Stomach (tissue), 4 donors: ENCODE results near the gene LIPK.

ENCODE experiments used
- CTCF ChIP-seq, 7 experiments: fragments of 450-650 bp in 4 of 7; fragments of 200-600 bp in 3 of 7; sonication (generic) in 3 of 7; IDR thresholded peaks; one replicate each; pipeline ENCODE4 v1.5.1; 2016 to 2019; ENCODE audit warnings: antibody characterized with exemption in 7 of 7, control low read depth in 2 of 7, mild to moderate bottlenecking in 1 of 7
- POLR2A ChIP-seq, 4 donors: fragments of 450-650 bp; IDR thresholded peaks; one replicate each; pipeline ENCODE4 v1.6.1; 2016; ENCODE audit warnings: antibody characterized with exemption in 4 of 4, control low read depth in 2 of 4, mild to moderate bottlenecking in 1 of 4, moderate library complexity in 1 of 4
- POLR2AphosphoS5 ChIP-seq, 3 donors: sonication (generic); formaldehyde crosslinking; IDR thresholded peaks; one replicate each; pipeline ENCODE4 v1.6.1; 2016; ENCODE audit warnings: antibody characterized with exemption in 3 of 3

DNA sequence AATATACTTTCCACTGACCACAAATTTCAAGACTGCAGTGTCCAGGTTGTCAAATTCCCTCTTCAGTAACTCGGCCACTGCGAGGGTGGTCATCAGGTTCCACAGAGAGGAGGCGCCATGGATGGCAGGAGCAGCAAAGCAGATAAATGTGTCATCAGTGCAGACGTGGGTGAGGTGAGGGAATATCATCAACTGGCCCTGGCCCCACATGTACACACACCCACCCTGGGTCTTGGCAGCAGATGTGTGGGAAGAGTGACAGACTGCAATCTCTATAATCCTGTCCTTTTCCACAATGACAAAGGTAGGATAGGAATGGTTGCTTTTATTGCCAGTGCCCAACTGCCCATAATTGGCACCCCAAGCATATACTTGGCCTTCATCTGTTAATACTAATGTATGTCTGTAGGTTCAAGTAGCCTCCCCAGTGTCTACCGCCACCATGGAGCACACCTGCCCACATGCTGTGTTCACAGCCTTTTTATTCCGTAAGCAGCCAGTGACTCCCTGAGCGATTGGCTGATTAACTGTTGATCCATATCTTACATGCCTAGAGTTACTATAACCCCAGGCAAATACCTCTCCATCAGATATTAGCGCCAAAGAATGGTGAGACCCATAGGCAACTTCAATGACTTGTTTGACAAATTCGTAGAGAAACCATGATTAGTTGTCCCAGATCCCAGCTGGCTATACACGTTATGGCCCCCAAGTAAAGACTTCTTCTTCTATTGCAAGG is 80.2 kb downstream of the LIPK start:
- TF ChIP-seq CTCF (IDR thresholded peaks at IDR 0.05), result no peak
- TF ChIP-seq POLR2AphosphoS5 (IDR thresholded peaks at IDR 0.05), result no peak
- TF ChIP-seq POLR2A (IDR thresholded peaks at IDR 0.05), result no peak
